ENCODE data around the gene MC2R. TPM values are rescaled to one million over a fixed set of nuclear protein-coding genes. Genes with fewer than 3 reads are reported as not detected.
"Not testable (repeated sequence)": the region's sequence is repeated elsewhere in the genome, so short reads cannot be mapped to it uniquely, and the experiment has no call there.

The MC2R gene
- total and polyA plus RNA-seq, 2 experiments from 2014 or later: not detected

DNA sequence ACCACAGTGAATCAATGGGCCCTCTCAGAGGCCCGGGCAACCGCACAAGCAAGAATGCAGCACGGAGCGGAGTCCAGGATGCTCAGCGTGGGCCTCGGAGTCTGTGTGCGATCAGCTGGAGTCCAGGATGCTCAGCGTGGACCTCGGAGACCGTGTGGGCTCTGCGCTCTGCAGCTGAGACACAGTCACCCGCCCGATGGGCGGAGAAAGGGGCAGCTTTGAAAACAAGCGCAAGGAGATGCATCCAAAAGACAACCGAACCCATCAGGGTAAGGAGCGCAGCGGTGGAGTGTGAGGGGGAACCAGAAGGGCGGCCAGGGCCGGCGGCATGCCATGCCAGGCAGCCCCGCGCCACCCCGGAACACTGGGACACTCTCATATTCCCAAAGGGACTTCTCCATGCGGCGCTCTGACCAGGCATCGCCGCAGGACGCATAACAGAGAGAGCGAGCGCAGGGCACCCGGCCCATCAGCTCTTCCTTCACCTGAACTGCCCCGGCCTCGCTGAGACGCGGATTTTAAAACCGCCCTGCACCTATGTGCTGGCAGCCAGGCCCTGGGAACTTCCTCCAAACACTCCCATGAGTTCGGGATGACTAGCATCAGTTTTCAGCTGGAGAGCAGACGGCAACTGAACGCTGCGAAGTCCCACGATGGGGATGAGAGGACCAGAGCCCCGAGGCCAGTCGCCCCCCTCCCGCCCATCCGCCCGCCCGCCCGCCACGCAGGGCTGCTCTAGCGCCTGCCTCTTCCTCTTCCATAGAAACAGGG, 46.6 kb downstream of the MC2R start:
- Histone ChIP-seq H4K20me1 (ENCODE audit: insufficient read depth) (no peaks in the 10 kb centered on the region), H3K9me2 (ENCODE audit: insufficient read depth) (no peaks in the 10 kb centered on the region), H3K36me3 (ENCODE audit: low read depth) (no peaks in the 10 kb centered on the region), H3K9ac (no peak overlapping the region), H2AFZ (no peak overlapping the region), H3K4me3 (no peak overlapping the region), H3K4me1 (ENCODE audit: insufficient read depth) (no peaks in the 10 kb centered on the region), H3K27me3 (replicated peaks; ENCODE audit: insufficient read depth) (peaks cover 14% of the 10 kb centered on the region), H3K9me3 (ENCODE audit: low read depth) (no peaks in the 10 kb centered on the region), H3F3A (ENCODE audit: insufficient read depth) (no peaks in the 10 kb centered on the region), H3K27ac (no peak overlapping the region), H3K79me2 (ENCODE audit: insufficient read depth) (no peaks in the 10 kb centered on the region), H3K4me2 (ENCODE audit: unreplicated experiment) (no peak overlapping the region)
- TF ChIP-seq EZH2 (IDR thresholded peaks at IDR 0.05; ENCODE audit: insufficient read depth, poor library complexity, severe bottlenecking): no peak
- no peak for TF ChIP-seq EZH2phosphoT487 (IDR thresholded peaks at IDR 0.05; ENCODE audit: insufficient read depth, low read depth)
- in situ Hi-C loops (cut with MboI): loop anchor here (25.0 kb wide), 1 partner anchor 106 kb away; no protein-coding TSS in a partner anchor
- no peak for DNase-seq
- 3 to 6% methylated on average over 40 to 48 of the region's 51 CpGs for WGBS, 2 experiments (ENCODE audit: low coverage in 1 of 2, low lambda C conversion rate in 2 of 2, missing lambda C conversion rate in 2 of 2)

DNA sequence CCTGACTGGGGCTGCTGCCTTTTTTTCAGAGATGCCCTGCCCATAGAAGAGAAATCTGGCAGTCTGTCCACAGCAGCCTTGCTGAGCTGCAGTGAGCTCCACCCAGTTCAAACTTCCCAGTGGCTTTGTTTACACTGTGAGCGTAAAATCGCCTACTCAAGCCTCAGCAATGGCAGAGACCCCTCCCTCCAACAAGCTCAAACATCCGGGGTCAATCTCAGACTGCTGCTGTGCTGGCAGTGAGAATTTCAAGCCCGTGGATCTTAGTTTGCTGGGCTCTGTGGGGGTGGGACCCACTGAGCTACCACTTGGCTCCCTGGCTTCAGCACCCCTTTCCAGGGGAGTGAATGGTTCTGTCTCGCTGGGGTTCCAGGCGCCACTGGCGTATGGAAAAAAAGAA, 52.4 kb downstream of the MC2R start:
- in situ Hi-C loops (cut with MboI): loop anchor here (25.0 kb wide), 1 partner anchor 101 kb away; no protein-coding TSS in a partner anchor
- H3K36me3 ChIP-seq (ENCODE audit: low read depth); H3K27ac ChIP-seq; H3K4me2 ChIP-seq (ENCODE audit: unreplicated experiment); H3K9ac ChIP-seq; DNase-seq; H3K27me3 ChIP-seq (replicated peaks; ENCODE audit: insufficient read depth); H3K4me3 ChIP-seq; H4K20me1 ChIP-seq (ENCODE audit: insufficient read depth); H3K9me3 ChIP-seq (ENCODE audit: low read depth); H3K79me2 ChIP-seq (ENCODE audit: insufficient read depth); H3K9me2 ChIP-seq (ENCODE audit: insufficient read depth); H3K4me1 ChIP-seq (ENCODE audit: insufficient read depth); H3F3A ChIP-seq (ENCODE audit: insufficient read depth); H2AFZ ChIP-seq: not testable (repeated sequence)
- WGBS, 2 experiments (ENCODE audit: low coverage in 1 of 2, low lambda C conversion rate in 2 of 2, missing lambda C conversion rate in 2 of 2): 26 to 31% methylated on average over 7 of the region's 7 CpGs

DNA sequence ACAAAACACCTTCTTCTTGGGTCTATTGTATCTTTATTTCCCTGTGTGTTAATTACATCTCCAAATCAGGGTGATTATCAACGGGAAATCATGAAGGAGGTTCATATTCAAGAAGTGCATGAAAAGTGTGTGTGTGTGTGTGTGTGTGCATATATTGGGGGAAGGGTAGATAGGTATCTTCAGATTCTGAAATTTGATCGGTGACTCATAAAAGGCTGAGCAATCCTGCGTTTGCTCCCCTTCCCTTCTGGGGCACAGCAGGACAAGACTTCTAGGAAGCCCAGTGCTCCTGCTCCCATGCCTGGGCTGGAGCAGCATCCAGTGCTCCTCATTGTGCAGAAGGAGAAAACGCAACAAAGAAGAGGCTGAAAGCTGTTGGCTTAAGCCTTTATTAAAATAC, 65.5 kb downstream of the MC2R start:
- Histone ChIP-seq H3K27me3 (replicated peaks; ENCODE audit: insufficient read depth) (no peaks in the 10 kb centered on the region), H3K4me2 (ENCODE audit: unreplicated experiment) (no peak overlapping the region), H3K4me3 (no peak overlapping the region), H3K27ac (no peak overlapping the region), H3K36me3 (ENCODE audit: low read depth) (no peaks in the 10 kb centered on the region), H3K4me1 (ENCODE audit: insufficient read depth) (no peaks in the 10 kb centered on the region), H3K9me3 (ENCODE audit: low read depth) (no peaks in the 10 kb centered on the region), H3F3A (ENCODE audit: insufficient read depth) (no peaks in the 10 kb centered on the region), H4K20me1 (ENCODE audit: insufficient read depth) (no peaks in the 10 kb centered on the region), H3K9ac (no peak overlapping the region), H2AFZ (no peak overlapping the region), H3K79me2 (ENCODE audit: insufficient read depth) (no peaks in the 10 kb centered on the region), H3K9me2 (ENCODE audit: insufficient read depth) (no peaks in the 10 kb centered on the region)
- TF ChIP-seq EZH2phosphoT487 (IDR thresholded peaks at IDR 0.05; ENCODE audit: insufficient read depth, low read depth) (no peak), EZH2 (IDR thresholded peaks at IDR 0.05; ENCODE audit: insufficient read depth, poor library complexity, severe bottlenecking) (no peak)
- in situ Hi-C loops (cut with MboI): loop anchor here (25.0 kb wide), 2 partner anchors 87 to 538 kb away; no protein-coding TSS in a partner anchor
- no peak for DNase-seq
- WGBS, 2 experiments (ENCODE audit: low coverage in 1 of 2, low lambda C conversion rate in 2 of 2, missing lambda C conversion rate in 2 of 2): 44 to 67% methylated on average over 4 of the region's 4 CpGs

DNA sequence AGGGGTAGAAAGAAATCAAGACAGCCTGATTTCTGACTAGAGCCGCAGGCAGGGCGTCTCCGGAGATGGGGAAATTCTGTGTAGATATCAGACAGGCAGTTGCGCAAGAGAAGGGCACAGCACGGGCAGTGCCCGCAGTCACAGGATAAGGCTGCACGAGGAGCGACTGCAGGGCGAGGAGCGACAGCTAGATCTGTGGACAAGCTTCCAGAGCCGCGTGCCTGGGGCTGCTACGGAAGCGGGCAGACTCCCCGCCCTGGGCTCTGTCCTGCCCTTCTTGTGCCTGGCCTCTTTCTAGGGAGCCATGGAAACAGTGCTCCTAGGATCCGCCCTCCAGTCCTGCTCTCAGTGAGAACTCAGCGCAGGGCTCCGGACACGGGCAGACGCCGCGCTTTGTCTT, 78.8 kb downstream of the MC2R start:
- TF ChIP-seq EZH2 (IDR thresholded peaks at IDR 0.05; ENCODE audit: insufficient read depth, poor library complexity, severe bottlenecking): no peak
- TF ChIP-seq EZH2phosphoT487 (IDR thresholded peaks at IDR 0.05; ENCODE audit: insufficient read depth, low read depth): no peak
- Histone ChIP-seq H3F3A (ENCODE audit: insufficient read depth) (no peaks in the 10 kb centered on the region), H3K9me2 (ENCODE audit: insufficient read depth) (no peaks in the 10 kb centered on the region), H3K4me1 (ENCODE audit: insufficient read depth) (no peaks in the 10 kb centered on the region), H2AFZ (no peak overlapping the region), H3K36me3 (ENCODE audit: low read depth) (no peaks in the 10 kb centered on the region), H3K27me3 (replicated peaks; ENCODE audit: insufficient read depth) (no peaks in the 10 kb centered on the region), H3K9ac (no peak overlapping the region), H3K4me3 (no peak overlapping the region), H3K79me2 (ENCODE audit: insufficient read depth) (no peaks in the 10 kb centered on the region), H4K20me1 (ENCODE audit: insufficient read depth) (no peaks in the 10 kb centered on the region), H3K4me2 (ENCODE audit: unreplicated experiment) (no peak overlapping the region), H3K27ac (no peak overlapping the region), H3K9me3 (ENCODE audit: low read depth) (no peaks in the 10 kb centered on the region)
- WGBS, 2 experiments (ENCODE audit: low coverage in 1 of 2, low lambda C conversion rate in 2 of 2, missing lambda C conversion rate in 2 of 2): 85 to 89% methylated on average over 18 to 22 of the region's 22 CpGs
- DNase-seq: no peak
- in situ Hi-C loops (cut with MboI): loop anchor here (25.0 kb wide), 1 partner anchor 551 kb away; no protein-coding TSS in a partner anchor
